HG03066 (cell line): ENCODE measurements around the gene MTFR2.
"Not testable (repeated sequence)": the region's sequence is repeated elsewhere in the genome, so short reads cannot be mapped to it uniquely, and the experiment has no call there.

ENCODE experiments used
- ATAC-seq: cut with Tn5 transposase; IDR thresholded peaks from one replicate; pipeline ENCODE4 v1.9.1; 2021; ENCODE audit warnings: low read depth; ENCODE audit not compliant: unreplicated experiment

The MTFR2 gene

DNA sequence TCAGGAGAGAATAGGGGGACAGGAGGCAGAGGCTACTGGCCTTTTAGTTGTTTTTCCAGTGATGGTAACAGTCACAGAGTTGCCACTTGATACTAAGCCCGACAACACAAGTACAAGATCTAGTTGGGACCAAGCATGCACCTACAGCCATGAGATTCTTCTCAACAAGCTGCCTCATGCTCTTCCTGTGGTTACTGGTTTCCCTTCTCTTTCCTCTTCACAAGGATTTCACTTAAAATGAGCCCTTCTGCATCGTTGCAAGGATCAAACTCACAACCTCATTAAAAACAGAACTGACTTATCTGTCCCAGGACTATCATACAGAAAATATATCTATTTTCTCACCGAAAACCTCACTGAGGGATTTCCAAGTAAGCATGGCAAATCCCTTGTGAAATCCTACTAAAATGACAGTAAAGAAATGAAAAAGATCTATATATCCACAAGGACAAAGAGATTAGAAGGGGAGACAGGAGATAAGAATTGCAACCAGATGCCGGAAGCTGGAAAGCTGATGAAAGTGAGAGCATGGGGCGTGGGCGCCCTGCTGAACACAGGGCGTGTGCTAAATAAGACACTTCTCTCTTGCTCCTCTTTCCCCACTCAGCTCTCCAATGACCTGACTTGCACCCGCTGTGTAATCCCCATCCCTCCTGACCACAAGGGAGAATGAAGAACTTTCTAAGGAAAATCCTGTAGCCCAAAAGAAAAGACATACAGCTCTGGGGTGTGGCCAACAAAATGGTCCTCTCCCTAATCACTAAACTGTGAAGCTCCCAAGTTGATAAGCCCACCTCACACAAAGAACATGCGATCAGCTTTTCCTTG is 13.4 kb downstream of the MTFR2 start:
- ATAC-seq = no peak

DNA sequence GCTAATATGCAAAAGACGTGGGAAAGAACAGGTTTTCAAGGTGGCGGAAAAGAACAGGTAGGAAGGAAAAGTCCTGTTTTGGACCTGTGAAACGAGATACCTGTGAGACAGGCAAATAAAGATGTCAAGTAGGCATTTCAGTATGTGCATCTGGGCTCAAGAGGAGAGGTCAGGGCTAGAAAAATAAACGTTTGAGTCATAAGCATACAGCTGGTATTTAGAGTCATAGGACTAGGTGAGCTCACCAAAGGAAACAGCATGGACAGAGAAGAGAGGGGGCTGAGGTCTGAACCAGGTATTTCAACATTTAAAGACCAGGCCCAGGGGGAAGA is 14.9 kb downstream of the MTFR2 start:
- no peak for ATAC-seq

DNA sequence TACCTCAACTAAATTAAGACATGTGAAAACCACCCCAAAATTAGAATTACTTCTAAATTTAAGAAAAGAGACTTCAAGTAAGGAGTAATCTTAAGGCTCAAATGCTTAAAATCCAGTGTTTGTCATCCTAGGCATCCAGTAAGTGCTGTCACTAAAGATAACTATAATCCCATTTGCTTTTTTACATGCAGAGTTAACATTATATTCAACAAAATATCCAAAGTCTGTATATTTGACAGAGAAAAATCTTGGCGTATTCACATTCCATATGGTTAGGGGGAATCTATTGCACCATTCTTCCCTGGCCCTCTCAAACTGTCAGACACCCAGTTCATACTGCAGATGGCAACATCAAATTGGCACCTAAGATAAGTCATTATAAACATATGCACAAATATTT is 17.4 kb downstream of the MTFR2 start:
- ATAC-seq = no peak

DNA sequence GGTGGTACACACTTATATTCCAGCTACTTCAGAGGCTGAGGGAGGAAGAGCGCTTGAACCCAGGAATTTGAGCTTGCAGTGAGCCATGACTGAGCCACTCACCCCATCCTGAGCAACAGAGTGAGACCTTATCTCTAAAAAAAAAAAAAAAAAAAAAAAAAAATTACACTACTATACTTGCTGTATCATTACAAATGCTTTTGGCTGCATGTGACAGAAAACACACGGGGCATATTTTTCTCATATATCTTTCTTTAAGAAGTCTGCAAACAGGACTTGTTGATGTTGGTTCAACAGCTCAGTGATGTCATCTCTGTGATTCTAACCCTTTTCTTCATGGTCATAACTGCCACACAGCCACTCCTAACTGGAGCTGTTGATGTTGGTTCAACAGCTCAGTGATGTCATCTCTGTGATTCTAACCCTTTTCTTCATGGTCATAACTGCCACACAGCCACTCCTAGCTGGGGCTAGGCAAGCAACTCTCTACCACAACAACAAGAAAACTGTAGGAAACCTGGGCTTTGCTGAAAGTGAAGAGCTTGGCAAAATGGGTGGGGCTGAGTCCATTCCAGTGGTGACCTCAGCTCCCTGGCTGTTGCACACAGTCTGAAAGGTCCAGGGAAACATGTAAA is 19.8 kb downstream of the MTFR2 start:
- ATAC-seq = no peak

DNA sequence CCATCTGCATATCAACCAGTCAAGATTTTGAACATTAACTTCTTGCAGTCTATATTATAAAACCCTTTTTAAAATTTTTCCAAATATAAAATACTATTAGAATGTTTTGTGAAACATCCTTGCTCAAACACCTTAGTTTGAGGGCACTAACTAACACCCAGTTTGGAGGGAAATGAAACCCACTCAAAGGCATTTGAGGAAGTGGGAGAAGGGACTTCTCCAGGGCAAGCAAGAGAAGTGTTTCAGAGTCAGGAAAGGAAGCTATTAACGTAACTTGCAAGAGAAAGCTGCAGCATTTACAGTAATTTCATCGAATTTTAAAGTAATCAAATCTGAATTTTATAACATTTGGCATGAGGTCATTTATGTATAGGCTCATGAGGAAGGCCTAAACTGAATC is 21.3 kb downstream of the MTFR2 start:
- no peak for ATAC-seq

DNA sequence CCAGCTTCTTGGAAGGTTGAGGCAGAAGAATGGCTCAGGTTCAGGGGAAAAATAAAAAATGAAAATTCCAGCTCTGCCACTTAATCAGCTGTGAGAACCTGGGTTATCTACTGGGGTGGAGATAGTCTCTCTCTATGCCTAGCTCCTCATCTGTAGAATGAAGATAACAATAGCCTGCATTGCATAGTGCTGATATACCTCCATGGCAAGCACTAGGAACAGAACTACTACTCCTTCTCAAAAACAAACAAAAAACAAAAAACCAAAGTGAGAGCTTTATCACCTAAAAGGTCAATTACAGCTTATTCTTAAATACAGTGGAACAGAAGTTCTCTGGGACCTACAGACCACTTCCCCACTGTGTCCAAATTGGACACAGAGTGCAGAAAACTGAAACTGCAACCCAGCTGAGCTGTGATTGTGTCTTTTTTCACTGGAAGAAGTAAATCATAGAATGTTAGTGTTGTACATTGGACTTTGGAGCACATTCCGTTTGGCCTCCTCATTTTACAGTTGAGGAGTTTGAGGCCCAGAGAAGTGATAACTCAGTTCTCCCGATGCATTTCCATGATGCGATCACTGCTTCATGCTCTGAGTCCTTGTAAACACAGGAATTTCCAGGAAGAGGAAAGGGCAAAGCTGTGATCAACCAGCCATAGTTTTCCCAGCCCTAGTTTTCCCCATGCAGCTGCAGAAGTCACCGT is 23.3 kb downstream of the MTFR2 start:
- ATAC-seq = peak; percentile 39

DNA sequence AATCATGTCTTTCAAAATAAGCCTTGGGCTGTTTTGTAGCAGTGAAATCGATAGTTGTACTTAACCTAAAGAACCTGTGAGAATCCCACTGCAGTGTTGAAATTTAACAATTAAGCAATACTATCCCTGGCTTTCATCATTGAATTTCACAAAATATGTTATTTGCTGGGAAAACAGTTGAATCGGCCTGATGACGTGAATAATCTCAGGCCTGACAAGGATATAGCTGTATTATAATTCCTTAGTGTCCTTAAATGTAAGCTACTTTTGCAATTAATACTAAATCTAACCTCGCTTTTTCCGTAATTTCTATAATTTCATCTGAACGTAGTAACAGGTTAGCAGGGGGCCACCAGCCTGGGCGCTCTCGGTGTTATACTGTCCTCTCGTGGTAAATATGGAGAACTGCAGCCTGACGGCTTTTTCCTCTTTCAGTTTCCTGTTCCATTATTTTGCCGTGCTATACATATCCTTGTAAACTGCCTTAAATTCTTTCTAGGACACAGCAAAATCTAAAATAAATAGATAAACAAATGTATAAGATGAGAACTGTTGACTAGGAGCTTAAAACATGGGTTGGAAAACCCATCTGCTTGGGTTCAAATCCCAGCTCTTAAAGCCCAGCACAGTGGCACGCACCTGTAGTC is 24.0 kb downstream of the MTFR2 start:
- peak; percentile 61 for ATAC-seq

DNA sequence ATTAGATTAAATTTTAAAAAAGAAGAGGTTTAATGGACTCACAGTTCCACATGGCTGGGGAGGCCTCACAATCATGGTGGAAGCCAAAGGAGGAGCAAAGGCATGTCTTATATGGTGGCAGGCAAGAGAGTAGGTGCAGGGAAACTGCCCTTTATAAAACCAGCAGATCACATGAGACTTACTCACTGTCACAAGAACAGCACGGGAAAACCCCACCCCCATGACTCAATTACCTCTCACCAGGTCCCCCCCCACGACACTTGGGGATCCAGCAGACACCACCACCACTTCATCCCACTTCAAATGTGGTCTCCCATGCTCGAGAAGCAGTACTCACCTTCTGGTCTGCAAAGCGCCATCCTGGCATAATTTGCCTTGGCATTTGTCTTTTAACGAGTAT is 24.6 kb downstream of the MTFR2 start:
- no peak for ATAC-seq

DNA sequence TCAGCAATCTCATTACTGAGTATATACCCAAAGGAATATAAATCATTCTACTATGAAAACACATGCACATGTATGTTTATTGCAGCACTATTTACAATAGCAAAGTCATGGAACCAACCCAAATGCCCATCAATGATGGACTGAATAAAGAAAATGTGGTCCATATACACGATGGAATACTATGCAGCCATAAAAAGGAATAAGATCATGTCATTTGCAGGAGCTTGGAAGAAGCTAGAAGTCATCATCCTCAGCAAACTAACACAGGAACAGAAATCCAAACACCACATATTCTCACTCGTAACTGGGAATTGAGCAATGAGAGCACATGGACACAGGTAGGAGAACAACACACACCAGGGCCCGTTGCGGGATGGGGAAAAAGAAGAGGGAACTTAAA is 25.1 kb downstream of the MTFR2 start:
- ATAC-seq = not testable (repeated sequence)

DNA sequence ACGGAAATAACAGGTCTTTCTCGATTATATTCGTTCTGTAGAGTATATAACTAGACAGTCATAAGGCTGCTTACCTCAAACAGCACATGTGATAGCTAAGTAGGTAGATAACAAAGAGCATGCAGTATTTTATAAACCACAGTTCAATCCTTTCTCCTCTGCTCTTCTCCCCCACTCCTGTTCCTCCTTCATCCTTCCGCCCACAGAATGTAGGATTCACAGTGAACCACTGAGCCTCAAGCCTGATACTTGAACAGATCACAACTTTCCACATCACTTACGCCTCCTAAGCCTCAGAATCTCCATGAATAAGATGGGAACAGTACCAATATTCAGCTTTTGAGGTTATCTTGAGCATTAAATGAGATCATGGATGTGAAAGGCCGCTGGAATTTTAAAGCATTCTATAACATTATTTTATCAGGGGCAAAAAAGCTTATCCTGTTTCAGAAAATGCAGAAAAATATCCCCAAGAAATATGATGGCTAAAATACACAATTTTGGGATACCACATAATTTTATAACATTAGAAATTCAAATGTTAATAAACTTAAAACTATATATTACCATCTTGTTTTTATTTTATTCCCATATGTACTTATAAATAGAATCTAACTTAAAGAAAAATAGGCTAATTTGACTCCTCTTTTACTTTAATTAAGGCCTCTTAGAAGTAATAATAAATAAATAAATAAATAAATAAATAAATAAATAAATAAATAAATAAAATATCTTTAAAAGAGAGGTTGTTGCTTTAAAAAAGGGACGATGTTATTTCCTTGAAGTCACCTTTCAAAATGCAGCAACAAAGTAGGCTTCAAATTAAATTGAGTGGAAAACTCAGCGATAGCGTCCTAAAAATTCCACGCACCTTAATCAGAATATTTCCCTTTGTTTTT is 33.4 kb downstream of the MTFR2 start:
- no peak for ATAC-seq

DNA sequence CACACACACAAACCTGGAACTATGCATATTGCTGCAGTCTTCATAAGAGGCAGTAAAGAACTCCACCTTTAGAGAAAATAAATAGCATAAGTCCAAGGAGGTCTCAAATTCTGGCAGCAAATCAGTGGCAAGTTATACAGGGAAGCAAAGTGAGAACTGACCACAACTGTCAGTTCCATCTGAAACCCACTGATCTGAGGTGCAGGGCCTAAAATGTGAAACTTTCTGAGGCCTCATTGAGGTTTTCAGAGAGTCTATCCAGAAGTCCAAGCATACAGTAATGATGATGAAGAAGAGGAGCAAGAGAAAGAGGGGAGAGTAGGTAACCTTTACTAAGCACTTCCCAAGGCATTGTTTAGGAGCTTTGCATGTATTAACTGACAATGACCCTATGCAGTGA is 36.3 kb downstream of the MTFR2 start:
- no peak for ATAC-seq

DNA sequence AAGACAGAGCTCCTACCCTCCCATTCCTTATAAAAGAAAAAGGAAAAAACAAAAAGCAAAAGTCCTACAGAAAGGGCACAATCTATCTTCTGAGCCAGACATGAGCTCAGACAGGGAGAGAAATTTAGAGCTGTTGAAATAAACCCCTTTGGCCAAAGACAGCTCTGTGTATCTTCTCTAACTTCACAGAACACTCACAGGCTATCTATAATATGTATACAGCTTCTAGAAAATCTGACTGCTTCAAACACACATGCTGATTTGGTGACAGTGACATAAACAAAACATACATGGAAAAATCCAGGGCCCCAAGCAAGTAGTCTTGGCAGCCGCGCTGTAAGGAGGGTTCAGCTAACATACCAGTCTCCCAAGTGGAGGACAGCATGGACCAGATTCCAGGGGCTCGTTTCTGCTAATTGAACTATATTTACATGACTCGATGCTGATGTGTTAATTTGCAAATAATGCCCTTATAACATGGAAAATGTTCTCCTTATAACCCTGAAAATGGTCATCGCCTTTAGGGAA is 37.0 kb downstream of the MTFR2 start:
- ATAC-seq = no peak

DNA sequence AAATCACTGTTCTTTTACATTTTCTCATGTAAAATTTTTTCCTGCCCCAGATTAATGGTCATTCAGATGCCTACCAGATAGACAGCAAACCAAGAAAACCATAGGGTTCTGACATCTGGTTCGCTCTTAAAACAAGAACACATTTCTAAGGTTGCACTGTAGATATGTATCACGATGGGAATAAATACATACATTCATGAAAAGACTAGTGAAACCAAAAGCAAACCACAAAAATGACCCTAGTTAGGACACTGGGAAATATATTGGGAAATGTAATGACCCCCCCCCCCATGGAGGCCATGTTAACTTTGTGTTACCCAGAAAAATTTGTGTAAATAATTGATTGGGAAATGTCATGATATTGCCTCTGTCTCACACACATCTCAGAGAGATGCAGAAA is 37.5 kb downstream of the MTFR2 start:
- no peak for ATAC-seq

DNA sequence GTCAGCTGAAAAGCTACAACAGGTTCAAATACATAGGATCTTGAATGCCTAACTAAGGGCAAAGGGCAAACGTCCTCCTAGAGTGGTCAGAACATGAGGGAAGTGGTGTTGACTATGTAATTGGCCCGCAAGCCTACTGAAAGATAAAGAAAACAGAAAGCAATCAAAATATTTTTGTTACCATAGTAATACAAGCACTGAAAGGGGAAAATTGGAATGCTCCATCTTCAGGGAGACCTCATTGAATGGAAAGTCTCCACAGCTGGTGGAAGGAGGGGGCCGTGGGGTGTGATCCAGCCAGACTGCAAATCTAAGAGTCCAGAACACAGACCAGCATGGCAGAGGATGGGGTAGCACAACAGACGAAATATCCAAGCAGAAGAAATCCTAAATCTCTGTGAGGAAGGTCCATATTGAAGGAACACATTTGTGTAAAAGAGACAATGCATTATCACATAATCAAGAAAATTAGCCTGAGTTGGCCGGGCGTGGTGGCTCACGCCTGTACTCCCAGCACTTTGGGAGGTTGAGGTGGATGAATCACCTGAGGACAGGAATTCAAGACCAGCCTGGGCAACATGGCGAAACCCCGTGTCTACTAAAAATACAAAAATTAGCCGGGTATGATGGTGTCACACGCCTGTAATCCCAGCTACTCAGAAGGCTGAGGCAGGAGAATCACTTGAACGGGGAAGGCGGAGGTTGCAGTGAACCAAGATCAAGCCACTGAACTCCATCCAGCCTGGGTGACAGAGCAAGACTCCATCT is 39.5 kb downstream of the MTFR2 start:
- no peak for ATAC-seq

DNA sequence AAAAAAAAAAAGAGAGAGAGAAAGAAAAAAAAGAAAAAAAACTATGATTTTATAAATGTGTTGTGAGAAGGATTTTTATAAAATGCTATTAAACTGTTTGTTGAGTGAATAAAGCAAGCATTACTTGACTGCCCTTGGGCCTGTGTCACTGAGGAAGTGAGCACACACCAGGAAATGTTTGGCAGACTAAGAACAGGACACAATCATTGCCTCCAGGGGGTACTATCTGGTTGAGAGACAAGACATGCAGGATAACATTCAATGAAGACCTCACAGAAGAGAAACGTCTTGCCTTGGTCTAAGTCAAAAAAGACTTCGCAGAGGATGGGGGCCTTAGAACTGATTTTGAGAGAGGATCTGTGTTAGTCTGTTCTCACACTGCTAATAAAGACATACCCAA is 40.6 kb downstream of the MTFR2 start:
- ATAC-seq = no peak

DNA sequence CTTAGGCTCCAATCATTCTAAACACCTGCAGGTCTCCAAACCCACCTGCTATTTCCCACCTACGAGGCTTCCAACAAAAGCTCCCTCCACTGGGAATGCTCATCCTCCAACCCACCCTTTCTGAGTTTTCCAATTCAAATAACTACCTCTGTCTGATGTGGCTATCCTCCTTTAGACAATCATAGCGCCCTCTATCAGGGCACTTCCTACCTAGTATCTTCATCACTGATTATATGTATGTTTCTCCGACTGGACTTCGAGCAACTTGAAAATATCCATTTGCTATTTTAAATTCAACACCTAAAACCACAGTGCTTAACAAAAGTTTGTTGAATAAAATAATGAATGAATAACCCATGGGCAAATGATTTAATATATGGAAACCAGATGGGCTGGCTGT is 41.3 kb downstream of the MTFR2 start:
- no peak for ATAC-seq

DNA sequence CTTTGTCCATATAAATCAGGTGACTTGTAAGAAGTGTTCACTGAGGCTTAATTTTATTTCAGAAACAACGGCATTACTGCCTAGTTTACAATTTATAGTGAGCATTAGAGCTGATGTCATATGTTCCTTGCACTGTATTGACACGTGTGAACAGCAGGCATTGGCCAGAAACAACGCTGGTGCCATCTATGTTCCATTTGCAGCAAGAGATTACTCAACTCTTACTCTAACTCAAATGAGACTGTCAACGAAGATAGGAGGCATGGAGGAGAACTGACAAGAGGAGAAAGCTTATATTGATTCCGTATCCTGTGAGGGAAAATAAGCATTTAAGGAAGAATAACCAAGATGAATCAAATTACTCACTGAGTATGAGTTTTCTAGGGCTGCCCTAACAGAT is 48.4 kb downstream of the MTFR2 start:
- no peak for ATAC-seq

DNA sequence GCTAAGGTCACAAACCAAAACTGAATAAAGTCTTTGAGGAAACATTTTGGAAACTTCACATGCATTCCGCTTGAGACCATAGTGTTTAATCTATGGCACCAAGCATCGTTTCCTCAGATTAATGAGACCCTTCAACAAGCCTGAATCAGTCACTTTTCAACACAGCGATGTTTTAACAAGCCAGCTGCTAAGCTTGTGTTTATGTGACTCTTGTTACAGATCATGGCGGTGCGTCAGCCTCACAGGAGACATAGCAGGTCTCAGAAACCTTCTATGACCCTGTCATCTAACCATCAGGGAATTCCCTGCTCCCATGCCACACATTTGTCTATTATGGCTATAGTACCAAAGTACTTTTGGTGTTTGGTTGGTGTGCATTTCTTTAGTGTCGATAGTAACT is 57.2 kb downstream of the MTFR2 start:
- ATAC-seq = no peak

DNA sequence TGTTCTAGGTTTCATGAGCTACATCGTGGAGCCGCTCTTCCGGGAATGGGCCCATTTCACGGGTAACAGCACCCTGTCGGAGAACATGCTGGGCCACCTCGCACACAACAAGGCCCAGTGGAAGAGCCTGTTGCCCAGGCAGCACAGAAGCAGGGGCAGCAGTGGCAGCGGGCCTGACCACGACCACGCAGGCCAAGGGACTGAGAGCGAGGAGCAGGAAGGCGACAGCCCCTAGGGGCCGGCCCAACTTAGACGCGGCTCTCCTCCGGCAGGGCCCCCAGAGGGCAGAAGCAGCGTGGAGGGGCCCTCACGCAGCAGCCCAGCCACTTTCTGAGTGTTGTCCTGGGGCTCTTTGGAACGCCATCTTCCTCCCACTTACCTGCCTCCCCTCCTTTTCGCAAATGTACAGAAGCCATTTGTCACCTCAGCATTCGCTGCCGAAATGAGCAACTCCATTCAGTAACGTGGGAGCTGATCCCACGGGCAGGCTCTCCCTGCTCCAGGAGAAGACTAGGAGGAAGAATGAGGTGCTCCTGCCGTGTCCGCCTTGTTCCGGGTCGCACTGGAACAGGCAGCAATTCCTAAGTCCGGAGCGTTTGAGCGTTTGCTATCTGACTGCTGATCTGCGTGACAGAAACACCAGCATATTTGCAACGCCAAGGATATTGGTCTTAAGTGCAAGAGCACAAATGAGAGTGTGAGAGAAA is 58.4 kb downstream of the MTFR2 start:
- ATAC-seq = no peak
